ENCODE data around the gene DLG2.

The DLG2 gene

GRCh38 chr11:83546368-83546767 is 2080.8 kb downstream of the DLG2 start:
- TF ChIP-seq, protein P1, sequence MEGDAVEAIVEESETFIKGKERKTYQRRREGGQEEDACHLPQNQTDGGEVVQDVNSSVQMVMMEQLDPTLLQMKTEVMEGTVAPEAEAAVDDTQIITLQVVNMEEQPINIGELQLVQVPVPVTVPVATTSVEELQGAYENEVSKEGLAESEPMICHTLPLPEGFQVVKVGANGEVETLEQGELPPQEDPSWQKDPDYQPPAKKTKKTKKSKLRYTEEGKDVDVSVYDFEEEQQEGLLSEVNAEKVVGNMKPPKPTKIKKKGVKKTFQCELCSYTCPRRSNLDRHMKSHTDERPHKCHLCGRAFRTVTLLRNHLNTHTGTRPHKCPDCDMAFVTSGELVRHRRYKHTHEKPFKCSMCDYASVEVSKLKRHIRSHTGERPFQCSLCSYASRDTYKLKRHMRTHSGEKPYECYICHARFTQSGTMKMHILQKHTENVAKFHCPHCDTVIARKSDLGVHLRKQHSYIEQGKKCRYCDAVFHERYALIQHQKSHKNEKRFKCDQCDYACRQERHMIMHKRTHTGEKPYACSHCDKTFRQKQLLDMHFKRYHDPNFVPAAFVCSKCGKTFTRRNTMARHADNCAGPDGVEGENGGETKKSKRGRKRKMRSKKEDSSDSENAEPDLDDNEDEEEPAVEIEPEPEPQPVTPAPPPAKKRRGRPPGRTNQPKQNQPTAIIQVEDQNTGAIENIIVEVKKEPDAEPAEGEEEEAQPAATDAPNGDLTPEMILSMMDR (IDR thresholded peaks at IDR 0.05; ENCODE audit: low read depth, low read length, missing control alignments), result no peak
- H3K4me3 ChIP-seq (ENCODE audit: low read depth, low read length), result no peak overlapping the region
- DNase-seq (ENCODE audit: low read depth), result no peak

DNA sequence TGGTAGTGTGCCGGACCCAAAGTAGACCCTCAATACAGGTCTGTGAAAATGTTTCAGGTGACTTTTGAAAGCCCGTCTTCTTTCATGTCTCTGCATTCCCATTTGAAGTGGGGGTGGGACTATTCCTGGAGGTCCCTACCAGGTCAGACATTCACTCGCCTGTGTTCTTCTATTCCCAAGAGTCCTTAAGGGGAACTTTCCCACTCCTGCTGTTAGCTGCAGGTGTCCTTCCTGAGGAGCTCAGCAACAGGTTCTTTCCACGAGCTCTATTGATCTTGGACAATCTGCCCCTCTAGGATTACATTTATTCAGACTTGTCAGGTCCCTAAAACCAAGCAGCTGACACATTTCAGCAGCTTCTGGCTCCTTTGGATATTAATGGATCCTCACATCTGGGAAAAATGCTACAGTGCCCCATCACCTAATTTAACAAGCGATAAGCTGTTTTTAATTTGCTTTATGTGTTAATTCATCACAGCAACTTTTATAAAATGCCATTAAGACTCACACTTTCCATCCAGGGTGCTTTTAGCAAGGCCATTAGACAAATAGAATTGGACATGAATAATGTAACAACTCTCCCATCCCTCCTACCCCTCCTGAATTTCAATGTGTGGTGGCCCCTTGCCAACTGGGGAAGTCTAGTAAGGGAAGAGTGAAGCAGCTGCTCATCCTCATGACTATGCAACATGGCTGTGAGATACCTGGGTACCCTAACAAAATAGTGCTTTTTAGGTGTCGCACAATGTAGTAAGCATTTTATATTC is 2081.5 kb downstream of the DLG2 start:
- no peak for DNase-seq (ENCODE audit: low read depth)
- no peak overlapping the region for H3K4me3 ChIP-seq (ENCODE audit: low read depth, low read length)
- TF ChIP-seq, protein P1 (IDR thresholded peaks at IDR 0.05; ENCODE audit: low read depth, low read length, missing control alignments), result no peak

DNA sequence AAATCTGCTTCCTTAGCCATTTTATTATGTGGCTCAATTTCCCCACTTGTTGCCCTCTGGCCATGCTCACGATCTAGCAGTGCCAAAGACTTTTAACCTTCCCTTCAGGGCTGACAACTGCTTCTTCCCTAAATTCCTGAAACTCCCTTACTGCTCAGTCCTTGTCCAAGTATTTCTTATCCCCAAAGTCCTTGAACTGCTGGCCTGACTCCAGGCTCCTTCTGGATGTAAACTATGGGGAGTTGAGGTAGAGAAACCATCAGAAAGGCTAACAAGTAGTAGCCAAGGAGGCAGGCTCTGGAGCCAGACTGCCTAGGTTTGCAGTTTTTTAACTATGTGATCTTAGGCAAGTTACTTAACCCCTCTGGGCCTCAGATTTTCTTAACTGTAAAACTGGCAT is 2082.3 kb downstream of the DLG2 start:
- TF ChIP-seq, protein P1 (IDR thresholded peaks at IDR 0.05; ENCODE audit: low read depth, low read length, missing control alignments), result no peak
- DNase-seq (ENCODE audit: low read depth), result no peak
- no peak overlapping the region for H3K4me3 ChIP-seq (ENCODE audit: low read depth, low read length)

- TF ChIP-seq, protein P1 (IDR thresholded peaks at IDR 0.05; ENCODE audit: low read depth, low read length, missing control alignments), result no peak
- no peak for DNase-seq (ENCODE audit: low read depth)
- H3K4me3 ChIP-seq (ENCODE audit: low read depth, low read length), result no peak overlapping the region
Observed at GRCh38 chr11:83543706-83544439, 2083.3 kb downstream of the DLG2 start.

GRCh38 chr11:83542861-83543260 is 2084.3 kb downstream of the DLG2 start:
- no peak overlapping the region for H3K4me3 ChIP-seq (ENCODE audit: low read depth, low read length)
- DNase-seq (ENCODE audit: low read depth), result no peak
- TF ChIP-seq, protein P1 (IDR thresholded peaks at IDR 0.05; ENCODE audit: low read depth, low read length, missing control alignments), result no peak

GRCh38 chr11:83540728-83541127 is 2086.4 kb downstream of the DLG2 start:
- no peak for DNase-seq (ENCODE audit: low read depth)
- TF ChIP-seq, protein P1 (IDR thresholded peaks at IDR 0.05; ENCODE audit: low read depth, low read length, missing control alignments), result no peak
- H3K4me3 ChIP-seq (ENCODE audit: low read depth, low read length), result no peak overlapping the region

Data from GM12864 (cell line).